Central memory CD4-positive, alpha-beta T cell (primary cell): ENCODE measurements around the gene NPIPB12.
"Not testable (repeated sequence)": the region's sequence is repeated elsewhere in the genome, so short reads cannot be mapped to it uniquely, and the experiment has no call there.

Experiments
- DNase-seq: peaks from one replicate; pipeline ENCODE4 v3.0.0; 2022
- total RNA-seq, 3 experiments: gene quantifications; one replicate each; lab custom pipeline; 2026; lab: John Stamatoyannopoulos, UW

Gene NPIPB12
- 0.60 to 2.7 (median 0.67) reads per million in 3 experiments for total RNA-seq

- not testable (repeated sequence) for DNase-seq
Measured at GRCh38 chr16:29506308-29506707, at the start of gene NPIPB12. NPIPB12 (minus strand) TSS chr16:29506408.

GRCh38 chr16:29521520-29521919 is 15.3 kb upstream of the NPIPB12 start:
- not testable (repeated sequence) for DNase-seq

- not testable (repeated sequence) for DNase-seq
Measured at GRCh38 chr16:29482276-29482675, 23.9 kb downstream of the NPIPB12 start.

GRCh38 chr16:29472065-29472464 is 34.1 kb downstream of the NPIPB12 start:
- DNase-seq = not testable (repeated sequence)

GRCh38 chr16:29469660-29470059 is 36.5 kb downstream of the NPIPB12 start:
- DNase-seq = peak; percentile 44

- DNase-seq = not testable (repeated sequence)
Measured at GRCh38 chr16:29467654-29468366, 38.4 kb downstream of the NPIPB12 start.

GRCh38 chr16:29466904-29467303 is 39.3 kb downstream of the NPIPB12 start:
- DNase-seq = not testable (repeated sequence)

- DNase-seq = not testable (repeated sequence)
Measured at GRCh38 chr16:29465985-29466824, 40.0 kb downstream of the NPIPB12 start.

- DNase-seq = not testable (repeated sequence)
Measured at GRCh38 chr16:29460647-29461030, 45.6 kb downstream of the NPIPB12 start.

- not testable (repeated sequence) for DNase-seq
Measured at GRCh38 chr16:29459706-29460646, 46.2 kb downstream of the NPIPB12 start, which contains the start of gene SULT1A4. SULT1A4 (plus strand) TSS chr16:29459913; CDS start chr16:29461386, 1,473 bp downstream.

- DNase-seq = not testable (repeated sequence)
Measured at GRCh38 chr16:29457660-29458059, 48.5 kb downstream of the NPIPB12 start.

- not testable (repeated sequence) for DNase-seq
Measured at GRCh38 chr16:29454828-29455227, 51.4 kb downstream of the NPIPB12 start.

GRCh38 chr16:29454269-29454668 is 51.9 kb downstream of the NPIPB12 start, which contains the start of the genes BOLA2 and SLX1B:
BOLA2 (minus strand) TSS chr16:29454351; CDS start chr16:29454253, 98 bp downstream.
SLX1B (plus strand) TSS chr16:29454533.
- not testable (repeated sequence) for DNase-seq

- not testable (repeated sequence) for DNase-seq
Measured at GRCh38 chr16:29453754-29454153, 52.5 kb downstream of the NPIPB12 start.
